GM12873 (cell line): ENCODE results near the gene JPT1.

Source experiments
- TF ChIP-seq, protein P1 (sequence below): IDR thresholded peaks from 2 replicates; pipeline ENCODE4 v1.5.1; 2012; ENCODE audit warnings: low read depth, mild to moderate bottlenecking, moderate library complexity, low read length, control low read depth; ENCODE audit not compliant: insufficient read depth; ENCODE audit errors: missing control alignments

The JPT1 gene

DNA sequence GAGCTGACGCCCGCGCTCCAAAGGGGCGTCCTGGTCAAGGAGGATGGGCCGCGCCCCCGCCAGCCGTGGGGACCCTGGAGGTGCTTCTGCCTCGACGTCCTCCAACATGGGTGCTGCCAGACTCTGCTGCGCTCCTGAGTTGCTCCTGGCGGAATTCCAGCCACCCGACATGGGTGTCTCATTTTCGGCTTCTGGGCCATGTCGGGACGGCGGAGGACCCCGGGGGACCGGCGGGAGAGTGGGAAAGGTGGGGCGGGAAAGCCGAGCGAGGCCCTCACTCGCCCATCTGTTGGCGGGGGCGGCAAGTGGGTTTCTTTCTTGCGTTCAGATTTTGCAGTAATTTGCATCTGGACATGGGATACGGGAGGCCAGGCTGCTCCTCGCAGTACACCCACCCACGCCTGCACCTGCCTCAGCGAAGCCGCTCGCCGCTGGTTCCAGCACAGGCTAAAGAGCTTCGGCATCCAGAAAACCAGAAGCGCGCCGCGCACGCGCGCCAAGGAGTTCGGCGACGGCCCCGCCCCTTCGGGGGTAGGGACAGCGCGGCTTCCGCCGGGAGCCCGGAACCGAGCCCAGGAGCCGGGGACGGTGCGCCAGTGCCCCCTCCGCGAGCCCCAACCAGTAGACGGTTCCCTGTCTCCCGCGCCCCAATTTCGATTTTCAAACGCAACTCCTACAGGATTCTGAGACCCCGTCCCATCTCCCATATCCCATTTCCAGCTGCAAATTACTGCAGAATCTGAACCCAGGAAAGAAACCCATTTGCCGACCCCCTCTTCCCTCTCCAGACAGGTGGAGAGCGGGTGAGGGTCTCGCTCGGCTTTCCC, 44.7 kb downstream of the JPT1 start, which contains the start of gene ARMC7:
TSS of gene ARMC7 (plus strand) at position 563 of the 827 bp plus-strand sequence. CDS start 320 bp downstream, outside the sequence.
- TF ChIP-seq, protein P1, sequence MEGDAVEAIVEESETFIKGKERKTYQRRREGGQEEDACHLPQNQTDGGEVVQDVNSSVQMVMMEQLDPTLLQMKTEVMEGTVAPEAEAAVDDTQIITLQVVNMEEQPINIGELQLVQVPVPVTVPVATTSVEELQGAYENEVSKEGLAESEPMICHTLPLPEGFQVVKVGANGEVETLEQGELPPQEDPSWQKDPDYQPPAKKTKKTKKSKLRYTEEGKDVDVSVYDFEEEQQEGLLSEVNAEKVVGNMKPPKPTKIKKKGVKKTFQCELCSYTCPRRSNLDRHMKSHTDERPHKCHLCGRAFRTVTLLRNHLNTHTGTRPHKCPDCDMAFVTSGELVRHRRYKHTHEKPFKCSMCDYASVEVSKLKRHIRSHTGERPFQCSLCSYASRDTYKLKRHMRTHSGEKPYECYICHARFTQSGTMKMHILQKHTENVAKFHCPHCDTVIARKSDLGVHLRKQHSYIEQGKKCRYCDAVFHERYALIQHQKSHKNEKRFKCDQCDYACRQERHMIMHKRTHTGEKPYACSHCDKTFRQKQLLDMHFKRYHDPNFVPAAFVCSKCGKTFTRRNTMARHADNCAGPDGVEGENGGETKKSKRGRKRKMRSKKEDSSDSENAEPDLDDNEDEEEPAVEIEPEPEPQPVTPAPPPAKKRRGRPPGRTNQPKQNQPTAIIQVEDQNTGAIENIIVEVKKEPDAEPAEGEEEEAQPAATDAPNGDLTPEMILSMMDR, result no peak

DNA sequence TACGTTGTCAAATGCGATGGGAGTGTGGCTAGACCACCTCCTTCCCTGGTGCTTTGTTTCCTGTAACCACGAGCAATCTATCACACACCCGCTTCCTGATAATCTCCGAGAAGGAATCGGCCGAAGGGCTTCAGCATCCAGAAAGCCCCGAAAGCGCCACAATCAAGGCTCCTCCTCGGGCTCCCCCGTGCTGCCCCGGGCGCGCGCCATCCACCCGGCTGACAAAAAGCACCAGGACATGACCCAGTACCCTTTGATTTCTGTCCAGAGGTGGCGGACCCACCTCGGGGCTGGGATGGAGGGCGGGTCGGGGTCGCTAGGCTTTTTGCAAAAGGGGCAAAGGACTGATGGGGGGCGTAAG, 45.3 kb downstream of the JPT1 start:
- TF ChIP-seq, protein P1, result no peak

- TF ChIP-seq, protein P1, result no peak
Measured at GRCh38 chr17:75108193-75108592, 46.1 kb downstream of the JPT1 start.

DNA sequence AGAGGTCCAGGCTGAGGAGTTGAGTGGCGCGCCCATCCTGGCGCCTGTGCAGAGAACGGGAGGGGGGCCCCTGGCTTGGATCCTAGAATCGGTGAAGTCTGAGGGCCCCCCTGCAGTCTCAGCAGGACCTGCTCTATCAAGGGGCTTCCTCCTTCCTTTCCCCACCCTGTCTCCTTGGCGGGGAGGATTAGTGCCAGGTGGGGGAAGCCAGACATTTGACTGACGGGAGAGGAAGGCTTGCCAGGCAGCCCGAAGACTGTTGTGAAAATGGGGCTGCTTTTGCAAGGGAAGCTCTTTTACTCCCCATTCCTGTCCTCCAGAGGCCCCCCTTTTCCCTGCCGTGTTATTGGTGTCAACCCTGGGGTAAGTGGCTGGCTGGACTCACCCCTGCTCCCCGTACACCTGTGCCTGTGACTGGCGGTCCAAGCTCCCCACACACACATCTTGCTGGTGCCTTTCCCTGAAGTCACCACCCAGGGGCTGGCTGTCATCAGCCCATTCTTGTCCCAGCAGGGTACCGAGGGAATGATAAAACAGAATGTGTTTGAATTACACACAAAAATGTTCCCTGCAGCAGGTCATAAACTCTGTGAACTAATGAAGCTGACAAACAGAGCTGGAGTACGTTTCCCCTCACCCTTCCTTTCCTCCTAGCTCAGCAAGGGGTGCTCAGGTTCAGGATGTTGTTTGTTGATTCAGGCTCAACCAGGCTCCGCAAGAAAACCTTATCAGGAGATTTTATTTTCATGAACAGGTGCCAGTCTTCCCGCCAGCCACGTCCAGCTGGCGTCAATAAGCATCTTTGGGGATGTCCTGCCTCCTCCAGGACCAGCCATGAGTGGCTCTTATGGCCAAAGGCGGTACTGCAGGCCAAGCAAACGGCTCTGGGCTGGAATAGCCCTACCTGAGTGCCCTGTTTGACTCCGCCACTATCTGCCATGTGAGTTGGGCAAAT, 48.9 kb downstream of the JPT1 start:
- TF ChIP-seq, protein P1, result peak; percentile 83

- TF ChIP-seq, protein P1, result no peak
Measured at GRCh38 chr17:75103601-75104554, 50.4 kb downstream of the JPT1 start.

DNA sequence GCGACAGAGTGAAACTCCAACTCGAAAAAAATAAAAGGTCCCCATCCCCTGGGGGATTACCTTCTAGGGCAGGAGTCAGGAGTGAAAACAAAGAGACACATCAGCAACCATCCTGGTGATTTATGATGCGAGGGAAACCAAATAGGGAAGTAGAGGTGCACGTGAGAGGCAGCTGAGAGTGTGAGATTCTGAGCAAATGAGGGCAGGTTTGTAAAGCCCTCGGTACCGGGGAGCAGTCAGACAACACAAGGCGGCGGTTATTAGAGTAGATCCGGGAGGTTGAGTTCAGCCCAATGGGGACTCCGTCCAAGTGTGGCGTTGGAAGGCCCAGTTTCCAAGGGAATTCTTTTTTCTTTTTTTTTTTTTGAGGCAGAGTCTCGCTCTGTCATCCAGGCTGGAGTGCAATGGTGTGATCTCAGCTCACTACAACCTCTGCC, 51.9 kb downstream of the JPT1 start:
- TF ChIP-seq, protein P1, result no peak
